GM12864 (cell line): ENCODE measurements around the gene CLCN1.
A peak's percentile ranks its signal among the peaks of the same experiment; 100 is the strongest.

Experiments
- DNase-seq: peaks from one replicate; pipeline ENCODE4 v3.0.0-alpha.2; 2011; ENCODE audit warnings: low read depth
- H3K4me3 ChIP-seq: 2 replicates; pipeline ENCODE4 v1.5.1; 2011; ENCODE audit warnings: mild to moderate bottlenecking, low read depth, low read length, control low read depth
- CTCF ChIP-seq: IDR thresholded peaks from 2 replicates; pipeline ENCODE4 v1.5.1; 2011; ENCODE audit warnings: low read depth, mild to moderate bottlenecking, moderate library complexity, low read length, control low read depth, inconsistent platforms; ENCODE audit errors: missing control alignments

Gene CLCN1

GRCh38 chr7:143392875-143393266 lies 77.0 kb downstream of the CLCN1 start:
- no peak for DNase-seq

GRCh38 chr7:143393267-143394041 lies 77.5 kb downstream of the CLCN1 start:
- H3K4me3 ChIP-seq: no peak overlapping the region
- no peak for TF ChIP-seq CTCF
- DNase-seq: no peak

More at GRCh38 chr7:143392875-143393266, 77.0 kb downstream of the CLCN1 start:
- TF ChIP-seq CTCF: no peak
- H3K4me3 ChIP-seq: no peak overlapping the region

GRCh38 chr7:143394068-143394467 lies 78.2 kb downstream of the CLCN1 start:
- H3K4me3 ChIP-seq: no peak overlapping the region
- DNase-seq: no peak
- no peak for TF ChIP-seq CTCF

- no peak overlapping the region for H3K4me3 ChIP-seq
- no peak for TF ChIP-seq CTCF
- DNase-seq: no peak
These were observed 78.9 kb downstream of the CLCN1 start for GRCh38 chr7:143394777-143395176.

GRCh38 chr7:143395187-143396149 lies 79.6 kb downstream of the CLCN1 start:
- no peak for DNase-seq
- H3K4me3 ChIP-seq: no peak overlapping the region
- TF ChIP-seq CTCF: peak; percentile 8

GRCh38 chr7:143396182-143396581 lies 80.3 kb downstream of the CLCN1 start:
- no peak for DNase-seq
- TF ChIP-seq CTCF: no peak
- H3K4me3 ChIP-seq: no peak overlapping the region
